Mammary epithelial cell (primary cell): ENCODE measurements around the gene ABITRAM.
A peak's percentile ranks its signal among the peaks of the same experiment; 100 is the strongest.

ENCODE experiments used
- CTCF ChIP-seq, 2 donors: IDR thresholded peaks in 1 of 2; conservative IDR thresholded peaks in 1 of 2; 2 replicates each; pipeline ENCODE4 v1.5.1; 2011 to 2012; ENCODE audit warnings: inconsistent platforms in 2 of 2, low read length in 2 of 2, mild to moderate bottlenecking in 2 of 2, control low read depth in 1 of 2, low read depth in 1 of 2; ENCODE audit not compliant: insufficient read depth in 1 of 2; ENCODE audit errors: extremely low read depth in 1 of 2
- EZH2 ChIP-seq: IDR thresholded peaks from 2 replicates; pipeline ENCODE4 v1.6.1; 2012; ENCODE audit warnings: low read length, inconsistent platforms, borderline replicate concordance

GRCh38 chr9:108933718-108934322 lies 380 bp upstream of the ABITRAM start, which contains the start of gene ELP1:
- TF ChIP-seq CTCF (conservative IDR thresholded peaks at IDR 0.05 in 1 of 2, IDR thresholded peaks at IDR 0.05 in 1 of 2; ENCODE audit: extremely low read depth in 1 of 2, insufficient read depth in 1 of 2, low read depth in 1 of 2, low read length in 2 of 2) (peak in 1 of 2 donors; percentile 53), EZH2 (no peak)
